GM21737 (cell line): Measurements from ENCODE around the gene PMM2.

ENCODE experiments used
- ATAC-seq: cut with Tn5 transposase; IDR thresholded peaks from one replicate; pipeline ENCODE4 v1.9.1; 2021; ENCODE audit warnings: mild to moderate bottlenecking, moderate library complexity; ENCODE audit not compliant: unreplicated experiment

The PMM2 gene

GRCh38 chr16:8885674-8886592 lies 88.3 kb downstream of the PMM2 start:
- ATAC-seq, result no peak

GRCh38 chr16:8886593-8887430 lies 89.2 kb downstream of the PMM2 start:
- no peak for ATAC-seq

- no peak for ATAC-seq
Observed at GRCh38 chr16:8887431-8887765, 89.8 kb downstream of the PMM2 start.

- ATAC-seq, result no peak
Observed at GRCh38 chr16:8887952-8888560, 90.4 kb downstream of the PMM2 start.

- no peak for ATAC-seq
Observed at GRCh38 chr16:8888951-8889892, 91.6 kb downstream of the PMM2 start.

- no peak for ATAC-seq
Observed at GRCh38 chr16:8889893-8890548, 92.4 kb downstream of the PMM2 start.

- ATAC-seq, result no peak
Observed at GRCh38 chr16:8890549-8890921, 92.9 kb downstream of the PMM2 start.

GRCh38 chr16:8892101-8892575 lies 94.5 kb downstream of the PMM2 start:
- ATAC-seq, result peak; percentile 19

GRCh38 chr16:8893426-8893825 lies 95.8 kb downstream of the PMM2 start:
- ATAC-seq, result no peak

GRCh38 chr16:8893976-8894690 lies 96.5 kb downstream of the PMM2 start:
- no peak for ATAC-seq

GRCh38 chr16:8894736-8895334 lies 97.2 kb downstream of the PMM2 start:
- ATAC-seq, result no peak

- no peak for ATAC-seq
Observed at GRCh38 chr16:8898660-8899318, 101.2 kb downstream of the PMM2 start.
